SK-N-SH treated with all-trans-retinoic acid at 6 μM for 48 hours (cell line): ENCODE data around the gene RBM18.

Experiments
- ARNTL ChIP-seq: fragments of 450-650 bp; formaldehyde crosslinking; IDR thresholded peaks from 2 replicates; pipeline ENCODE4 v1.5.0; 2020; ENCODE audit warnings: low read depth, mild to moderate bottlenecking, moderate library complexity, borderline replicate concordance
- OSR1 ChIP-seq: fragments of 250-450 bp; sonication (Bioruptor Pico); IDR thresholded peaks from 2 replicates; pipeline ENCODE4 v1.8.0; 2022; ENCODE audit warnings: moderate library complexity, mild to moderate bottlenecking, inconsistent platforms
- PPARA ChIP-seq: fragments of 250-450 bp; sonication (Bioruptor Pico); IDR thresholded peaks from 2 replicates; pipeline ENCODE4 v1.5.0; 2020; ENCODE audit warnings: mild to moderate bottlenecking, borderline replicate concordance
- SNAI2 ChIP-seq: fragments of 250-450 bp; sonication (Bioruptor Pico); IDR thresholded peaks from 2 replicates; pipeline ENCODE4 v1.5.0; 2020; ENCODE audit warnings: mild to moderate bottlenecking, moderate library complexity
- TCF4 ChIP-seq: fragments of 250-450 bp; sonication (Bioruptor Pico); IDR thresholded peaks from 2 replicates; pipeline ENCODE4 v1.8.0; 2021; ENCODE audit warnings: mild to moderate bottlenecking, moderate library complexity, borderline replicate concordance
- TOX ChIP-seq: fragments of 250-450 bp; sonication (Bioruptor Pico); IDR thresholded peaks from 2 replicates; pipeline ENCODE4 v1.8.0; 2021; ENCODE audit warnings: mild to moderate bottlenecking, moderate library complexity, borderline replicate concordance
- ZFP3 ChIP-seq: fragments of 250-450 bp; sonication (Bioruptor Pico); IDR thresholded peaks from 2 replicates; pipeline ENCODE4 v1.5.0; 2020; ENCODE audit warnings: mild to moderate bottlenecking, moderate library complexity
- ZFP30 ChIP-seq: fragments of 450-650 bp; formaldehyde crosslinking; IDR thresholded peaks from 2 replicates; pipeline ENCODE4 v1.5.0; 2022; ENCODE audit warnings: mild to moderate bottlenecking, moderate library complexity
- ZNF565 ChIP-seq: fragments of 450-650 bp; formaldehyde crosslinking; conservative IDR thresholded peaks from 2 replicates; pipeline ENCODE4 v1.5.0; 2020; ENCODE audit warnings: low read depth, mild to moderate bottlenecking, moderate library complexity
- ZNF70 ChIP-seq: fragments of 450-650 bp; formaldehyde crosslinking; IDR thresholded peaks from 2 replicates; pipeline ENCODE4 v1.5.0; 2020; ENCODE audit warnings: mild to moderate bottlenecking, moderate library complexity
- TF ChIP-seq, protein P1 (sequence below): fragments of 250-450 bp; sonication (Bioruptor Pico); IDR thresholded peaks from 2 replicates; pipeline ENCODE4 v1.5.1; 2020; ENCODE audit warnings: low read depth, mild to moderate bottlenecking, moderate library complexity

DNA sequence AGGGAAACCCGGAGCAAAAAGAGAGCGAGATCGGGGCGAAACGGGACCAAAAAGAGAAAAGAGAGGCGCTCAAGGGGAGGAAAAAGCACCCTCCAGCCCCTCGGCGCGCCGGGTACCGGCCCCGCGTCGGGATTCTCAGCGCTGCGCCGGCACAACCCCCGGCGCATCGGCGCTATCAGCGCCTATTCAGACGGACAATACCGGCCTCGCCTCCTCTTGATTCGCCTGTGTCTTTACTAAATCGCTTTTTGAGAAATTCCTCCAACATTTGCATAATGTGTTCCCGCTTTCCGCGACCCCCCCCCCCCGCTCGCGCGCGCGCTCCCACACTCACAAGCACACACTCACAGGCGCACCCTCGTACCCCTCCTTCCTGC is 36.5 kb downstream of the RBM18 start:
- TF ChIP-seq ZNF70 (no peak), TCF4 (CRISPR knock-in tag) (no peak), PPARA (CRISPR knock-in tag) (no peak), ZFP3 (no peak), SNAI2 (CRISPR knock-in tag) (no peak), OSR1 (CRISPR knock-in tag) (no peak), ARNTL (CRISPR knock-in tag) (no peak), ZNF565 (no peak), ZFP30 (CRISPR knock-in tag) (no peak), TOX (CRISPR knock-in tag) (no peak)
- TF ChIP-seq, protein P1, sequence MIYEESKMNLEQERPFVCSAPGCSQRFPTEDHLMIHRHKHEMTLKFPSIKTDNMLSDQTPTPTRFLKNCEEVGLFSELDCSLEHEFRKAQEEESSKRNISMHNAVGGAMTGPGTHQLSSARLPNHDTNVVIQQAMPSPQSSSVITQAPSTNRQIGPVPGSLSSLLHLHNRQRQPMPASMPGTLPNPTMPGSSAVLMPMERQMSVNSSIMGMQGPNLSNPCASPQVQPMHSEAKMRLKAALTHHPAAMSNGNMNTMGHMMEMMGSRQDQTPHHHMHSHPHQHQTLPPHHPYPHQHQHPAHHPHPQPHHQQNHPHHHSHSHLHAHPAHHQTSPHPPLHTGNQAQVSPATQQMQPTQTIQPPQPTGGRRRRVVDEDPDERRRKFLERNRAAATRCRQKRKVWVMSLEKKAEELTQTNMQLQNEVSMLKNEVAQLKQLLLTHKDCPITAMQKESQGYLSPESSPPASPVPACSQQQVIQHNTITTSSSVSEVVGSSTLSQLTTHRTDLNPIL (CRISPR knock-in tag), result no peak
